Loucy (cell line): ENCODE measurements around the gene DOCK9.

Source experiments
- CTCF ChIP-seq: fragments of 200-600 bp; sonication (generic); conservative IDR thresholded peaks from 2 replicates; pipeline ENCODE4 v1.5.1; 2014; ENCODE audit warnings: mild to moderate bottlenecking, antibody characterized with exemption, low read length
- EZH2phosphoT487 ChIP-seq: fragments of 200-600 bp; IDR thresholded peaks from 2 replicates; pipeline ENCODE4 v1.6.1; 2018; ENCODE audit warnings: antibody characterized with exemption, mild to moderate bottlenecking, moderate library complexity, borderline replicate concordance

- TF ChIP-seq CTCF (no peak), EZH2phosphoT487 (no peak)
Measured at GRCh38 chr13:98937911-98938381, 39.9 kb downstream of the DOCK9 start.
